DOHH2 (cell line): Measurements from ENCODE around the gene AHI1.

ENCODE experiments used
- EZH2phosphoT487 ChIP-seq: fragments of 200-600 bp; sonication (generic); IDR thresholded peaks from 2 replicates; pipeline ENCODE4 v1.6.1; 2017; ENCODE audit warnings: borderline replicate concordance, mild to moderate bottlenecking, antibody characterized with exemption, low read length, moderate library complexity, mixed read lengths
- TF ChIP-seq, protein P1 (sequence below): fragments of 200-600 bp; sonication (generic); IDR thresholded peaks from one replicate; pipeline ENCODE4 v1.5.1; 2014; ENCODE audit warnings: antibody characterized with exemption, mild to moderate bottlenecking, low read depth, low read length; ENCODE audit not compliant: poor library complexity, severe bottlenecking

DNA sequence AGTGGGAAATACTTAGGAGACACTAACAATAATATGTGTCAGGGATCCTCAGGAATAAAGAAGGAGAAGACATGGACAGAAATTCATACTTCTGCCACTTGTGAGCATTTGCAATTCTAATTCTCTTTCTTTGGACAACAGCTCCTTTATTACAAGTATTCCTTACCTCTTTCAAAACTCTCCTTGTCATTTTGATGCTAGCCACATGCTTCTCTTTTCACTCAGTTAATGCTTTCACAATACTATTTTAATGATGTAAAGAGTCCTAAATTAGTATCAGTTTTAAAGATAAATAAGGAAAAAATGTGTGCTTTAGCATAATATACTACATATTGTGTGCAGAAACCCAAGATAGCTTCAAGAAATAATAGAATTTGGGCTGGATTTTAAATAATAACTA, 62.5 kb downstream of the AHI1 start:
- TF ChIP-seq, protein P1, sequence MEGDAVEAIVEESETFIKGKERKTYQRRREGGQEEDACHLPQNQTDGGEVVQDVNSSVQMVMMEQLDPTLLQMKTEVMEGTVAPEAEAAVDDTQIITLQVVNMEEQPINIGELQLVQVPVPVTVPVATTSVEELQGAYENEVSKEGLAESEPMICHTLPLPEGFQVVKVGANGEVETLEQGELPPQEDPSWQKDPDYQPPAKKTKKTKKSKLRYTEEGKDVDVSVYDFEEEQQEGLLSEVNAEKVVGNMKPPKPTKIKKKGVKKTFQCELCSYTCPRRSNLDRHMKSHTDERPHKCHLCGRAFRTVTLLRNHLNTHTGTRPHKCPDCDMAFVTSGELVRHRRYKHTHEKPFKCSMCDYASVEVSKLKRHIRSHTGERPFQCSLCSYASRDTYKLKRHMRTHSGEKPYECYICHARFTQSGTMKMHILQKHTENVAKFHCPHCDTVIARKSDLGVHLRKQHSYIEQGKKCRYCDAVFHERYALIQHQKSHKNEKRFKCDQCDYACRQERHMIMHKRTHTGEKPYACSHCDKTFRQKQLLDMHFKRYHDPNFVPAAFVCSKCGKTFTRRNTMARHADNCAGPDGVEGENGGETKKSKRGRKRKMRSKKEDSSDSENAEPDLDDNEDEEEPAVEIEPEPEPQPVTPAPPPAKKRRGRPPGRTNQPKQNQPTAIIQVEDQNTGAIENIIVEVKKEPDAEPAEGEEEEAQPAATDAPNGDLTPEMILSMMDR, result no peak
- TF ChIP-seq EZH2phosphoT487, result no peak
